ENCODE results near the gene TCF4.

TCF4 gene

DNA sequence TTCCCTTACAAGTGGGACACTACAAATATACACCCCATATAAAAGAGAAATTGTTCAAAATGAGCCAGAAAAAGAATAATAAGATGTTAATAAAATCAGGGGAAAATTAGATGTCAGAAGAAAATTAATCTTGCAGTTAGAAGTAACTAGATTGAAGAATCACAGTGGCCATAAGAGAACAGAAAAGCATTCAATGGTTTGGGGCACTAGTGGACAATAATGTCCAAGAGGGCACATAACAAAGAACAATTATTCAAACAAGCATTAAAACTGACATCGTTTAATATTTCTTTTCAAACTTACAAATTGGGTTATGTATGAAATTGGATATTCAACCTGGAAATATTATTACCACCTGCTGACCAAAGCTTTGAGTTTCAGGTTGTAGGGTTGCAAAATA is 12.9 kb downstream of the TCF4 start:
- H3K4me3 ChIP-seq (ENCODE audit: low read depth, low read length): no peak overlapping the region

DNA sequence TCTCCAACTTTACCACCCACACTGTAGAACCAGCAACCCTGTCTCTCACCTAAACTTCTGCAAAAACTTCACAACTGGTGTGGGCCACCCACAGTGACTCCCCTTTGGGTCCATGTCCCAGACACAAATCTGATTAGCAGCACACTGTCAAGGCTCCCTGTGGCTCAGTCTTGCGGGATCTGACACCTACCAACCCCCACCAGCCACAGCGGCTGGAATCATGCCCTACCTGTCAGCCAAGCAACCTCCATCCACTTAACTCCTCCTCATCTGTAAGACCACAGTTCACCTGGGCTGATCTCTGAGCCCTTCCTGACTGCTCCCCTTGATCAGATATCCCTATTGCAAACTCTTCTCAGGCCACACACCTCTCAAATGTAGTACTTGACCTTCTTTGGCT is 14.6 kb downstream of the TCF4 start:
- no peak overlapping the region for H4K12ac ChIP-seq (ENCODE audit: low read depth, low read length)
- H4K8ac ChIP-seq (ENCODE audit: low read depth, low read length): no peak overlapping the region
- H2BK12ac ChIP-seq (ENCODE audit: low read length): no peak overlapping the region
- H3K79me2 ChIP-seq (ENCODE audit: control insufficient read depth, insufficient read depth, low read length, poor library complexity): no peaks in the 10 kb centered on the region
- H3K9ac ChIP-seq (ENCODE audit: low read length): no peak overlapping the region
- peaks cover 8 to 9% of the 10 kb centered on the region in 2 experiments for H3K36me3 ChIP-seq (ENCODE audit: control insufficient read depth in 1 of 2, insufficient read depth in 2 of 2, low read length in 2 of 2)
- no peak overlapping the region for H3K4me3 ChIP-seq (ENCODE audit: low read depth, low read length)
- H3K4me1 ChIP-seq (ENCODE audit: control insufficient read depth in 1 of 2, insufficient read depth in 2 of 2, low read length in 2 of 2): no peaks in the 10 kb centered on the region
- no peak overlapping the region for H2AK5ac ChIP-seq (ENCODE audit: low read length)
- H3K27ac ChIP-seq (ENCODE audit: low read depth, low read length): no peak overlapping the region
- H3K4ac ChIP-seq (ENCODE audit: low read depth, low read length): peak overlapping the region; percentile 7
- no peak overlapping the region for H3K4me2 ChIP-seq (ENCODE audit: low read length)
- H3K14ac ChIP-seq (ENCODE audit: low read length): no peak overlapping the region
- H2BK5ac ChIP-seq (ENCODE audit: low read depth, low read length, poor library complexity): no peak overlapping the region
- H3K23ac ChIP-seq (ENCODE audit: low read length): no peak overlapping the region
- WGBS (ENCODE audit: extremely low coverage, insufficient coverage, insufficient read length): no CpG with 5 or more reads among the region's 2 CpGs
- no peak overlapping the region for H4K91ac ChIP-seq (ENCODE audit: low read depth, low read length)
- no peak overlapping the region for H3K18ac ChIP-seq (ENCODE audit: low read length)
- H2BK120ac ChIP-seq (ENCODE audit: insufficient read depth, low read length, poor library complexity): no peak overlapping the region
- no peaks in the 10 kb centered on the region for H3K27me3 ChIP-seq (ENCODE audit: insufficient read depth, low read length)
- no peak overlapping the region for H2AFZ ChIP-seq (ENCODE audit: insufficient read depth, low read length, poor library complexity)
- no peaks in the 10 kb centered on the region for H3K9me3 ChIP-seq (ENCODE audit: insufficient read depth, low read depth, low read length)
- H3K79me1 ChIP-seq (ENCODE audit: low read length): no peaks in the 10 kb centered on the region
- no peak for DNase-seq

More for the DNA sequence above, 12.9 kb downstream of the TCF4 start:
- no peak overlapping the region for H2AK5ac ChIP-seq (ENCODE audit: low read length)
- no peaks in the 10 kb centered on the region for H3K79me1 ChIP-seq (ENCODE audit: low read length)
- H3K14ac ChIP-seq (ENCODE audit: low read length): no peak overlapping the region
- DNase-seq: no peak
- H3K9ac ChIP-seq (ENCODE audit: low read length): no peak overlapping the region
- H4K8ac ChIP-seq (ENCODE audit: low read depth, low read length): no peak overlapping the region
- H3K4me1 ChIP-seq (ENCODE audit: control insufficient read depth in 1 of 2, insufficient read depth in 2 of 2, low read length in 2 of 2): no peaks in the 10 kb centered on the region
- H4K91ac ChIP-seq (ENCODE audit: low read depth, low read length): no peak overlapping the region
- H3K9me3 ChIP-seq (ENCODE audit: insufficient read depth, low read depth, low read length): no peaks in the 10 kb centered on the region
- peaks cover 8 to 9% of the 10 kb centered on the region in 2 experiments for H3K36me3 ChIP-seq (ENCODE audit: control insufficient read depth in 1 of 2, insufficient read depth in 2 of 2, low read length in 2 of 2)
- no peak overlapping the region for H2AFZ ChIP-seq (ENCODE audit: insufficient read depth, low read length, poor library complexity)
- H3K4ac ChIP-seq (ENCODE audit: low read depth, low read length): no peak overlapping the region
- no peak overlapping the region for H2BK12ac ChIP-seq (ENCODE audit: low read length)
- no peak overlapping the region for H4K12ac ChIP-seq (ENCODE audit: low read depth, low read length)
- no peak overlapping the region for H2BK120ac ChIP-seq (ENCODE audit: insufficient read depth, low read length, poor library complexity)
- H3K23ac ChIP-seq (ENCODE audit: low read length): no peak overlapping the region
- H3K27ac ChIP-seq (ENCODE audit: low read depth, low read length): no peak overlapping the region
- no peaks in the 10 kb centered on the region for H3K79me2 ChIP-seq (ENCODE audit: control insufficient read depth, insufficient read depth, low read length, poor library complexity)
- H3K4me2 ChIP-seq (ENCODE audit: low read length): no peak overlapping the region
- H3K18ac ChIP-seq (ENCODE audit: low read length): no peak overlapping the region
- no CpG with 5 or more reads among the region's 1 CpG for WGBS (ENCODE audit: extremely low coverage, insufficient coverage, insufficient read length)
- no peak overlapping the region for H2BK5ac ChIP-seq (ENCODE audit: low read depth, low read length, poor library complexity)
- no peaks in the 10 kb centered on the region for H3K27me3 ChIP-seq (ENCODE audit: insufficient read depth, low read length)

GRCh38 chr18:55570966-55571365 is 17.0 kb downstream of the TCF4 start:
- no peaks in the 10 kb centered on the region for H3K4me1 ChIP-seq (ENCODE audit: control insufficient read depth in 1 of 2, insufficient read depth in 2 of 2, low read length in 2 of 2)
- no peak overlapping the region for H2AK5ac ChIP-seq (ENCODE audit: low read length)
- H3K27ac ChIP-seq (ENCODE audit: low read depth, low read length): no peak overlapping the region
- no peak overlapping the region for H4K8ac ChIP-seq (ENCODE audit: low read depth, low read length)
- H2BK120ac ChIP-seq (ENCODE audit: insufficient read depth, low read length, poor library complexity): no peak overlapping the region
- no peak overlapping the region for H4K12ac ChIP-seq (ENCODE audit: low read depth, low read length)
- no peak overlapping the region for H3K23ac ChIP-seq (ENCODE audit: low read length)
- H3K4me3 ChIP-seq (ENCODE audit: low read depth, low read length): no peak overlapping the region
- H3K18ac ChIP-seq (ENCODE audit: low read length): no peak overlapping the region
- H3K27me3 ChIP-seq (ENCODE audit: insufficient read depth, low read length): no peaks in the 10 kb centered on the region
- no peaks in the 10 kb centered on the region for H3K9me3 ChIP-seq (ENCODE audit: insufficient read depth, low read depth, low read length)
- DNase-seq: no peak
- H3K4ac ChIP-seq (ENCODE audit: low read depth, low read length): no peak overlapping the region
- H3K36me3 ChIP-seq (ENCODE audit: control insufficient read depth in 1 of 2, insufficient read depth in 2 of 2, low read length in 2 of 2): peaks cover 6 to 11% of the 10 kb centered on the region in 2 experiments
- no peak overlapping the region for H3K4me2 ChIP-seq (ENCODE audit: low read length)
- H2BK5ac ChIP-seq (ENCODE audit: low read depth, low read length, poor library complexity): no peak overlapping the region
- no peaks in the 10 kb centered on the region for H3K79me1 ChIP-seq (ENCODE audit: low read length)
- H3K79me2 ChIP-seq (ENCODE audit: control insufficient read depth, insufficient read depth, low read length, poor library complexity): no peaks in the 10 kb centered on the region
- H4K91ac ChIP-seq (ENCODE audit: low read depth, low read length): no peak overlapping the region
- no peak overlapping the region for H3K14ac ChIP-seq (ENCODE audit: low read length)
- H3K9ac ChIP-seq (ENCODE audit: low read length): no peak overlapping the region
- H2BK12ac ChIP-seq (ENCODE audit: low read length): no peak overlapping the region
- no peak overlapping the region for H2AFZ ChIP-seq (ENCODE audit: insufficient read depth, low read length, poor library complexity)

GRCh38 chr18:55566456-55566935 is 21.5 kb downstream of the TCF4 start:
- WGBS (ENCODE audit: extremely low coverage, insufficient coverage, insufficient read length): no CpG with 5 or more reads among the region's 2 CpGs

More at GRCh38 chr18:55566456-55566935, 21.5 kb downstream of the TCF4 start:
- H4K91ac ChIP-seq (ENCODE audit: low read depth, low read length): no peak overlapping the region
- H3K4me1 ChIP-seq (ENCODE audit: control insufficient read depth in 1 of 2, insufficient read depth in 2 of 2, low read length in 2 of 2): no peaks in the 10 kb centered on the region
- no peak overlapping the region for H3K27ac ChIP-seq (ENCODE audit: low read depth, low read length)
- no peak overlapping the region for H2BK120ac ChIP-seq (ENCODE audit: insufficient read depth, low read length, poor library complexity)
- H3K4ac ChIP-seq (ENCODE audit: low read depth, low read length): no peak overlapping the region
- H3K23ac ChIP-seq (ENCODE audit: low read length): no peak overlapping the region
- H2BK12ac ChIP-seq (ENCODE audit: low read length): no peak overlapping the region
- no peak overlapping the region for H2AFZ ChIP-seq (ENCODE audit: insufficient read depth, low read length, poor library complexity)
- H3K4me2 ChIP-seq (ENCODE audit: low read length): no peak overlapping the region
- no peak overlapping the region for H3K9ac ChIP-seq (ENCODE audit: low read length)
- H3K27me3 ChIP-seq (ENCODE audit: insufficient read depth, low read length): no peaks in the 10 kb centered on the region
- DNase-seq: no peak
- no peak overlapping the region for H2AK5ac ChIP-seq (ENCODE audit: low read length)
- no peaks in the 10 kb centered on the region for H3K79me1 ChIP-seq (ENCODE audit: low read length)
- no peak overlapping the region for H3K4me3 ChIP-seq (ENCODE audit: low read depth, low read length)
- H4K8ac ChIP-seq (ENCODE audit: low read depth, low read length): no peak overlapping the region
- H2BK5ac ChIP-seq (ENCODE audit: low read depth, low read length, poor library complexity): no peak overlapping the region
- peaks cover 1% of the 10 kb centered on the region for H3K79me2 ChIP-seq (ENCODE audit: control insufficient read depth, insufficient read depth, low read length, poor library complexity)
- no peak overlapping the region for H3K14ac ChIP-seq (ENCODE audit: low read length)
- H3K36me3 ChIP-seq (ENCODE audit: control insufficient read depth in 1 of 2, insufficient read depth in 2 of 2, low read length in 2 of 2): peaks cover 8 to 12% of the 10 kb centered on the region in 2 experiments
- no peak overlapping the region for H3K18ac ChIP-seq (ENCODE audit: low read length)
- no peak overlapping the region for H4K12ac ChIP-seq (ENCODE audit: low read depth, low read length)
- peaks cover 1% of the 10 kb centered on the region for H3K9me3 ChIP-seq (ENCODE audit: insufficient read depth, low read depth, low read length)

All from trophoblast cell (in vitro differentiated cells and primary cell).